ENCODE data around the gene SORBS1. TPM values are rescaled to one million over a fixed set of nuclear protein-coding genes. Genes with fewer than 3 reads are reported as not detected.

SORBS1 gene
- total RNA-seq, 1 donor from 2014 or later = 28.2 TPM

GRCh38 chr10:95293631-95294030 is 267.5 kb downstream of the SORBS1 start:
- H3K4me1 Mint-ChIP-seq (ENCODE audit: unreplicated experiment) = no peaks in the 10 kb centered on the region
- no peaks in the 10 kb centered on the region for H3K36me3 Mint-ChIP-seq
- peaks cover 33% of the 10 kb centered on the region for H3K27me3 Mint-ChIP-seq
- H3K27ac Mint-ChIP-seq = peak overlapping the region; percentile 4
- TF ChIP-seq, protein P1, sequence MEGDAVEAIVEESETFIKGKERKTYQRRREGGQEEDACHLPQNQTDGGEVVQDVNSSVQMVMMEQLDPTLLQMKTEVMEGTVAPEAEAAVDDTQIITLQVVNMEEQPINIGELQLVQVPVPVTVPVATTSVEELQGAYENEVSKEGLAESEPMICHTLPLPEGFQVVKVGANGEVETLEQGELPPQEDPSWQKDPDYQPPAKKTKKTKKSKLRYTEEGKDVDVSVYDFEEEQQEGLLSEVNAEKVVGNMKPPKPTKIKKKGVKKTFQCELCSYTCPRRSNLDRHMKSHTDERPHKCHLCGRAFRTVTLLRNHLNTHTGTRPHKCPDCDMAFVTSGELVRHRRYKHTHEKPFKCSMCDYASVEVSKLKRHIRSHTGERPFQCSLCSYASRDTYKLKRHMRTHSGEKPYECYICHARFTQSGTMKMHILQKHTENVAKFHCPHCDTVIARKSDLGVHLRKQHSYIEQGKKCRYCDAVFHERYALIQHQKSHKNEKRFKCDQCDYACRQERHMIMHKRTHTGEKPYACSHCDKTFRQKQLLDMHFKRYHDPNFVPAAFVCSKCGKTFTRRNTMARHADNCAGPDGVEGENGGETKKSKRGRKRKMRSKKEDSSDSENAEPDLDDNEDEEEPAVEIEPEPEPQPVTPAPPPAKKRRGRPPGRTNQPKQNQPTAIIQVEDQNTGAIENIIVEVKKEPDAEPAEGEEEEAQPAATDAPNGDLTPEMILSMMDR (conservative IDR thresholded peaks at IDR 0.05) = no peak
- H3K9me3 Mint-ChIP-seq = no peaks in the 10 kb centered on the region
- DNase-seq (ENCODE audit: extremely low spot score, unreplicated experiment) = no peak
- H3K4me3 Mint-ChIP-seq = no peak overlapping the region

DNA sequence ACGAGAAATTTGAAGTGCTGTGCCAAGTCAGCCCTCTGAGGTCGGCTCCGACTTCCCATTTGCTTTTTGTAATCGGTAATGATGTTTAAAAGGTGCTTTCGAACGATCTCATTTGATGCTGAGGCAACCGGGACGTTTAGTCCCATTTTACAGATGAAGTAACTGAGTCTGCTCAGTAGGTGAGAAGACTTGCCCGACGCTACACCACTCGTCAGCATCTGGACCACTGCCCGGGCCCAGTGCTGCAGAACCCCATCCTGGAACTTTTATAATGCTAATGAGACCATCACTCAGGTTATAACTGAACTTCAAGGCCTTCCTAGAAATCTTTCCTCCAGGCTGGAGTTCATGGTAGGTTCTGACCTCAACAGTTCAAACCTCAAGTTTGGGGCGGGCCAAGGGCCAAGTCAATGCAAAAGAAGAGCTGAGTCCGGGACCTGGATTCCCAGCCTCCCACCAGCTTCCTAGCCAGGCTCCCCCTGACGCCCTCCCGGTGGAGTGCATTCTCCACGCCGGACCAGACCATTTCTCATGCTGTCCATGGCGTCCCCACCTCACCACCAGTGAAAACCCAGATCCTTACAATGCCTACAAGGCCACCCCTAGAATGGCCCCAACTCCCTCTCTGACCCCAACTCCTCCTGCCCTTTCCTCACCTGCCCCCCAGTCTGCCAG is 269.7 kb downstream of the SORBS1 start:
- H3K27ac Mint-ChIP-seq = peak overlapping the region; percentile 85
- no peak for DNase-seq (ENCODE audit: extremely low spot score, unreplicated experiment)
- H3K4me1 Mint-ChIP-seq (ENCODE audit: unreplicated experiment) = peaks cover 11% of the 10 kb centered on the region
- TF ChIP-seq, protein P1 (conservative IDR thresholded peaks at IDR 0.05) = no peak
- H3K27me3 Mint-ChIP-seq = peaks cover 34% of the 10 kb centered on the region
- no peaks in the 10 kb centered on the region for H3K9me3 Mint-ChIP-seq
- H3K36me3 Mint-ChIP-seq = no peaks in the 10 kb centered on the region
- peak overlapping the region; percentile 87 for H3K4me3 Mint-ChIP-seq

GRCh38 chr10:95290461-95291364 is 270.5 kb downstream of the SORBS1 start, which contains the start of gene PDLIM1:
Gene PDLIM1 (minus strand): TSS chr10:95291003. CDS start chr10:95290915, 88 bp downstream.
- DNase-seq (ENCODE audit: extremely low spot score, unreplicated experiment) = peak; percentile 80
- peaks cover 33% of the 10 kb centered on the region for H3K27me3 Mint-ChIP-seq
- H3K9me3 Mint-ChIP-seq = no peaks in the 10 kb centered on the region
- H3K4me1 Mint-ChIP-seq (ENCODE audit: unreplicated experiment) = peaks cover 12% of the 10 kb centered on the region
- TF ChIP-seq, protein P1 (conservative IDR thresholded peaks at IDR 0.05) = peak; percentile 46
- H3K4me3 Mint-ChIP-seq = peak within 1 kb of the TSS; percentile 87
- H3K36me3 Mint-ChIP-seq = no peaks in the 10 kb centered on the region
- peak within 1 kb of the TSS; percentile 97 for H3K27ac Mint-ChIP-seq

- no peak for DNase-seq (ENCODE audit: extremely low spot score, unreplicated experiment)
- H3K4me1 Mint-ChIP-seq (ENCODE audit: unreplicated experiment) = peaks cover 15% of the 10 kb centered on the region
- TF ChIP-seq, protein P1 (conservative IDR thresholded peaks at IDR 0.05) = no peak
- H3K27ac Mint-ChIP-seq = peak overlapping the region; percentile 97
- peak overlapping the region; percentile 87 for H3K4me3 Mint-ChIP-seq
- H3K27me3 Mint-ChIP-seq = peaks cover 31% of the 10 kb centered on the region
- peaks cover under 1% of the 10 kb centered on the region for H3K36me3 Mint-ChIP-seq
- H3K9me3 Mint-ChIP-seq = no peaks in the 10 kb centered on the region
These were observed 271.2 kb downstream of the SORBS1 start for GRCh38 chr10:95289921-95290421.

- no peaks in the 10 kb centered on the region for H3K9me3 Mint-ChIP-seq
- TF ChIP-seq, protein P1 (conservative IDR thresholded peaks at IDR 0.05) = peak; percentile 30
- peaks cover 15% of the 10 kb centered on the region for H3K4me1 Mint-ChIP-seq (ENCODE audit: unreplicated experiment)
- H3K4me3 Mint-ChIP-seq = peak overlapping the region; percentile 87
- DNase-seq (ENCODE audit: extremely low spot score, unreplicated experiment) = no peak
- peaks cover 6% of the 10 kb centered on the region for H3K36me3 Mint-ChIP-seq
- peaks cover 27% of the 10 kb centered on the region for H3K27me3 Mint-ChIP-seq
- H3K27ac Mint-ChIP-seq = peak overlapping the region; percentile 97
These were observed 271.9 kb downstream of the SORBS1 start for GRCh38 chr10:95289003-95289920.

All from type B pancreatic cell (in vitro differentiated cells).